ENCODE measurements around the gene AKR7A3.

GRCh38 chr1:19311931-19312781 lies 23.6 kb upstream of the AKR7A3 start, which contains the start of the genes AKR7A2 and SLC66A1:
- TF ChIP-seq, protein P1, sequence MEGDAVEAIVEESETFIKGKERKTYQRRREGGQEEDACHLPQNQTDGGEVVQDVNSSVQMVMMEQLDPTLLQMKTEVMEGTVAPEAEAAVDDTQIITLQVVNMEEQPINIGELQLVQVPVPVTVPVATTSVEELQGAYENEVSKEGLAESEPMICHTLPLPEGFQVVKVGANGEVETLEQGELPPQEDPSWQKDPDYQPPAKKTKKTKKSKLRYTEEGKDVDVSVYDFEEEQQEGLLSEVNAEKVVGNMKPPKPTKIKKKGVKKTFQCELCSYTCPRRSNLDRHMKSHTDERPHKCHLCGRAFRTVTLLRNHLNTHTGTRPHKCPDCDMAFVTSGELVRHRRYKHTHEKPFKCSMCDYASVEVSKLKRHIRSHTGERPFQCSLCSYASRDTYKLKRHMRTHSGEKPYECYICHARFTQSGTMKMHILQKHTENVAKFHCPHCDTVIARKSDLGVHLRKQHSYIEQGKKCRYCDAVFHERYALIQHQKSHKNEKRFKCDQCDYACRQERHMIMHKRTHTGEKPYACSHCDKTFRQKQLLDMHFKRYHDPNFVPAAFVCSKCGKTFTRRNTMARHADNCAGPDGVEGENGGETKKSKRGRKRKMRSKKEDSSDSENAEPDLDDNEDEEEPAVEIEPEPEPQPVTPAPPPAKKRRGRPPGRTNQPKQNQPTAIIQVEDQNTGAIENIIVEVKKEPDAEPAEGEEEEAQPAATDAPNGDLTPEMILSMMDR (conservative IDR thresholded peaks at IDR 0.05), result no peak
- peak; percentile 42 for TF ChIP-seq ZFX (IDR thresholded peaks at IDR 0.05)
